TTC549 (cell line): Measurements from ENCODE around the gene C3AR1.
A peak's percentile ranks its signal among the peaks of the same experiment; 100 is the strongest.
"Not testable (repeated sequence)": the region's sequence is repeated elsewhere in the genome, so short reads cannot be mapped to it uniquely, and the experiment has no call there.

ENCODE experiments used
- FAIRE-seq: peaks from 2 replicates; lab custom pipeline; 2012; peaks lifted over from hg19 to GRCh38; lab: Jason Lieb, UNC

C3AR1 gene

GRCh38 chr12:8057306-8057705 is 8.9 kb downstream of the C3AR1 start:
- no peak for FAIRE-seq

GRCh38 chr12:8054816-8055215 is 11.3 kb downstream of the C3AR1 start:
- no peak for FAIRE-seq

- FAIRE-seq = no peak
Measured at GRCh38 chr12:8052679-8053078, 13.5 kb downstream of the C3AR1 start.

- no peak for FAIRE-seq
Measured at GRCh38 chr12:8050600-8051250, 15.4 kb downstream of the C3AR1 start.

GRCh38 chr12:8048906-8049305 is 17.3 kb downstream of the C3AR1 start:
- no peak for FAIRE-seq

- no peak for FAIRE-seq
Measured at GRCh38 chr12:8047842-8048241, 18.3 kb downstream of the C3AR1 start.

- peak; percentile 58 for FAIRE-seq
Measured at GRCh38 chr12:8045952-8046944, 19.9 kb downstream of the C3AR1 start.

GRCh38 chr12:8040791-8041190 is 25.4 kb downstream of the C3AR1 start:
- FAIRE-seq = no peak

GRCh38 chr12:8038659-8039114 is 27.5 kb downstream of the C3AR1 start:
- FAIRE-seq = no peak

- no peak for FAIRE-seq
Measured at GRCh38 chr12:8037947-8038346, 28.2 kb downstream of the C3AR1 start.

- FAIRE-seq = no peak
Measured at GRCh38 chr12:8037046-8037663, 29.0 kb downstream of the C3AR1 start.

- no peak for FAIRE-seq
Measured at GRCh38 chr12:8036346-8036745, 29.8 kb downstream of the C3AR1 start.

GRCh38 chr12:8035440-8036010 is 30.6 kb downstream of the C3AR1 start:
- no peak for FAIRE-seq

GRCh38 chr12:8034802-8035201 is 31.4 kb downstream of the C3AR1 start:
- FAIRE-seq = no peak

GRCh38 chr12:8033153-8034044 is 32.8 kb downstream of the C3AR1 start:
- FAIRE-seq = no peak

- FAIRE-seq = no peak
Measured at GRCh38 chr12:8032242-8033152, 33.7 kb downstream of the C3AR1 start, which contains the start of gene FOXJ2. FOXJ2 (plus strand) TSS chr12:8032716; CDS start chr12:8039833, 7,117 bp downstream.

GRCh38 chr12:8031872-8032241 is 34.3 kb downstream of the C3AR1 start:
- FAIRE-seq = no peak

GRCh38 chr12:8031017-8031416 is 35.1 kb downstream of the C3AR1 start:
- FAIRE-seq = not testable (repeated sequence)

- FAIRE-seq = no peak
Measured at GRCh38 chr12:8030189-8030588, 36.0 kb downstream of the C3AR1 start.

- FAIRE-seq = no peak
Measured at GRCh38 chr12:8028267-8028666, 37.9 kb downstream of the C3AR1 start.
